Measurements from ENCODE around the gene MLLT3. TPM values are rescaled to one million over a fixed set of nuclear protein-coding genes. Genes with fewer than 3 reads are reported as not detected.

MLLT3 gene
- total RNA-seq = 10 to 100 TPM; 15.1 to 30.5 (median 18.4) TPM

GRCh38 chr9:20622330-20623020 is at the start of gene MLLT3:
Gene MLLT3, minus strand, starts transcription at chr9:20622499.
- no peaks in the 10 kb centered on the region for H3K9me3 ChIP-seq
- H3K36me3 ChIP-seq = no peaks in the 10 kb centered on the region
- peak; percentile 52 to 65 for TF ChIP-seq POLR2A (IDR thresholded peaks at IDR 0.05)
- TF ChIP-seq CTCF (IDR thresholded peaks at IDR 0.05) = no peak
- peak within 1 kb of the TSS; percentile 69 to 98 (median 82) for H3K4me3 ChIP-seq
- peaks cover 0 to 27% (median 6%) of the 10 kb centered on the region in 4 donors for H3K4me1 ChIP-seq
- H3K27me3 ChIP-seq = no peaks in the 10 kb centered on the region
- H3K27ac ChIP-seq = peak within 1 kb of the TSS; percentile 72 to 90 (median 87)
- DNase-seq = peak; percentile 92 to 98 (median 96)

GRCh38 chr9:20671635-20672034 is 49.3 kb upstream of the MLLT3 start:
- Histone ChIP-seq H3K4me3 (no peak overlapping the region), H3K36me3 (no peaks in the 10 kb centered on the region), H3K4me1 (no peaks in the 10 kb centered on the region), H3K9me3 (no peaks in the 10 kb centered on the region), H3K27ac (no peak overlapping the region), H3K27me3 (no peaks in the 10 kb centered on the region)
- DNase-seq = no peak
- no peak for TF ChIP-seq CTCF (IDR thresholded peaks at IDR 0.05)
- no peak for TF ChIP-seq POLR2A (IDR thresholded peaks at IDR 0.05)

GRCh38 chr9:20670395-20670794 is 48.1 kb upstream of the MLLT3 start:
- Histone ChIP-seq H3K4me3 (no peak overlapping the region), H3K27ac (no peak overlapping the region), H3K27me3 (no peaks in the 10 kb centered on the region), H3K9me3 (no peaks in the 10 kb centered on the region), H3K36me3 (no peaks in the 10 kb centered on the region), H3K4me1 (no peaks in the 10 kb centered on the region)
- TF ChIP-seq POLR2A (IDR thresholded peaks at IDR 0.05) (no peak), CTCF (IDR thresholded peaks at IDR 0.05) (no peak)
- DNase-seq = no peak

GRCh38 chr9:20664501-20664900 is 42.2 kb upstream of the MLLT3 start:
- H3K4me3 ChIP-seq = no peak overlapping the region
- no peak for DNase-seq
- no peak for TF ChIP-seq CTCF (IDR thresholded peaks at IDR 0.05)
- no peak for TF ChIP-seq POLR2A (IDR thresholded peaks at IDR 0.05)

GRCh38 chr9:20663133-20663532 is 40.8 kb upstream of the MLLT3 start:
- Histone ChIP-seq H3K4me3 (no peak overlapping the region), H3K27me3 (no peaks in the 10 kb centered on the region), H3K9me3 (no peaks in the 10 kb centered on the region), H3K36me3 (no peaks in the 10 kb centered on the region), H3K27ac (no peak overlapping the region), H3K4me1 (peaks cover 0 to 4% (median 0%) of the 10 kb centered on the region in 4 donors)
- no peak for TF ChIP-seq CTCF (IDR thresholded peaks at IDR 0.05)
- TF ChIP-seq POLR2A (IDR thresholded peaks at IDR 0.05) = no peak
- DNase-seq = no peak

More at GRCh38 chr9:20664501-20664900, 42.2 kb upstream of the MLLT3 start:
- peaks cover 0 to 4% (median 0%) of the 10 kb centered on the region in 4 donors for H3K4me1 ChIP-seq
- H3K36me3 ChIP-seq = no peaks in the 10 kb centered on the region
- no peaks in the 10 kb centered on the region for H3K9me3 ChIP-seq
- H3K27ac ChIP-seq = no peak overlapping the region
- no peaks in the 10 kb centered on the region for H3K27me3 ChIP-seq

Data from Peyer's patch (tissue), 4 donors.